ENCODE results near the gene CLDN14.

- no peak for TF ChIP-seq GATA2 (IDR thresholded peaks at IDR 0.05; ENCODE audit: low read depth, low read length)
- TF ChIP-seq GATA3 (IDR thresholded peaks at IDR 0.05; ENCODE audit: low read depth, low read length): no peak
Observed at GRCh38 chr21:36510911-36511310, 31.0 kb upstream of the CLDN14 start.

All from SH-SY5Y (cell line).